Measurements from ENCODE around the gene ICE1. TPM values are rescaled to one million over a fixed set of nuclear protein-coding genes. Genes with fewer than 3 reads are reported as not detected.
"Not testable (repeated sequence)": the region's sequence is repeated elsewhere in the genome, so short reads cannot be mapped to it uniquely, and the experiment has no call there.

ICE1 gene
- total RNA-seq, 1 donor from 2014 or later = 28.3 TPM

GRCh38 chr5:5403741-5404140 is 18.7 kb upstream of the ICE1 start:
- DNase-seq (ENCODE audit: low read depth, low spot score) = no peak

DNA sequence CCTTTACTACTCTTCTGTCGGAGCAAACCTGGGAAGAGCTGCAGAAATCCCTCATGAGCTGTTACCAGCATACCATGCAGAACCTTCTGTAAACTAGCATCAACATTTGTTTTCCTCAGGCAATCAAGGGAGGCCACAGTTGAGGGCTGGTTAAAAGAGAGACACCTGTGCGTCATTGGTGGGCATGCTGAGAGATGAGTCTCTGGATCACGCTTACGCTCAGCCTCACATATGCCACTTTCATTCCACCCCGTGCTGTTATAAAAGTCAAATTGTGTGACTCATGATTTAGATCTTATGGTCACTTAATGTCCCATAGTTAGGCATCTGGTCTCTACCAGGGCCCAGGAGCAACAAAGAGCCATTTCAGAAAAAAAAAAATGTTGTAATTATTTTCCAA is 18.1 kb upstream of the ICE1 start:
- DNase-seq (ENCODE audit: low read depth, low spot score) = no peak

DNA sequence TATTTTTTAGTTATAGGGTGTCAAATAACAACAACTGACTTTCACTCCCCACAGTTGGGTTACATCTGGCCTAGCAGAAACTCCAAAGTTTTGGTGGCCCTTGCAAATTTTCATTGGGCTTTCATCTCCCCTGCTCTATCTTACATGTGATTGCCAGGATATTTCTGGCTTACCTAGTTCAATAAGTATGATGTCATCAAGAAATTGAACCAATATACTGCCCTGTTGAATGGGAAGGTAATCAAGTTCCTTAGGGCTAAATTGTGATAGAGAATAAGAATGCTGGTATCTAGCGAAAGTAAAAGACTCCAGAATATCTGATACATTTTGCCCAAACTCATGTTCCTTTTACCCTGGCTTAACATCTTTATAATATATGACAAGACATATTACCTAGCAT is 17.0 kb upstream of the ICE1 start:
- DNase-seq (ENCODE audit: low read depth, low spot score) = no peak

- DNase-seq (ENCODE audit: low read depth, low spot score) = no peak
Measured at GRCh38 chr5:5407924-5408323, 14.6 kb upstream of the ICE1 start.

DNA sequence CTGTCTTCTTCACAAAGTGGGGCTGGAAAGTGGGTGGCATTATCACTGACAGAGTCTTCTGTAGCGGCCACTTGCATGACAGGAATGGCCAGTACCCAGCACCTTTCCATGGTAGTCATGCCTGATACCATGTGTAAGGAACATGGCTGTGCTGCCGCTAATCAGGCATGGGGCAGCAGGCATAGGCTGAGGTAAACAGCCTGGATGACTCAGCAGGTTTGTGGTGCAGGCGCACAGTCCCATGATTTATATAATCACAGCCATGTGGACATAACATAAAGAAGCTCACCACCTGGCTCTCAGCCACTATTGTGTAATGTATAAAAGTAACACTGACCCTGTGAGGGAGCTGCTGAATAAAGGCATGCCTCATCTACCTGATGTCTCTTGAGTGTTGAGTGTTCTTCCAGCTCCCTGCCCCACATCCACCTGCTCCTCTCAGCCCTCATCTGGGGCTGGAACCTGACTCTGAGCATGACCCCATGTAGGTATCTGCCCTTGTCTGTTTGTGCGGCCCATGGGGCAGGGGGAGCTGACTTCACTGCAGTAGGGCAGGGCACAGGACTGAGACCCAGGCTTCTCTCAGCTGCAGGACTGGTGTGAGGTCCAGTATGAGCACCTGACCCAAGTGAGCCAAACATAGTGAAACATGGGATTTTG is 13.2 kb upstream of the ICE1 start:
- DNase-seq (ENCODE audit: low read depth, low spot score) = no peak

- not testable (repeated sequence) for DNase-seq (ENCODE audit: low read depth, low spot score)
Measured at GRCh38 chr5:5413856-5414255, 8.6 kb upstream of the ICE1 start.

DNA sequence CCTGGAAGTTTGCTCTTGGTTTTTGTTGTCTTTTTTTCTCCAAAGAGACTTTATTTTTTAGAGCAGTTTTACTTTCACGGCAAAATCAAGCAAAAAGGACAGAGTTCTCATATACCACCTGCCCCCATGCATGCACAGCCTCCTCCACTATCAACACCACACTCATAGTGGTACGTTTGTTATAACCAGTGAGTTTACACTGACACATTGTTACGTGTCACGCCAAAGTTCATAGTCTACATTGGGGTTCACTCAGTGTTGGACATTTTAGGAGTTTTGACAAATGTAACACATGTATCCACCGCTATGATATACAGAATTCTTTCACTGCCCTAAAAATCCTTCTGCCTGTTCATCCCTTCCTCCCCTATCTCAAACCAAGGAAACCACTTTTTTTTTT is 7.5 kb upstream of the ICE1 start:
- no peak for DNase-seq (ENCODE audit: low read depth, low spot score)

DNA sequence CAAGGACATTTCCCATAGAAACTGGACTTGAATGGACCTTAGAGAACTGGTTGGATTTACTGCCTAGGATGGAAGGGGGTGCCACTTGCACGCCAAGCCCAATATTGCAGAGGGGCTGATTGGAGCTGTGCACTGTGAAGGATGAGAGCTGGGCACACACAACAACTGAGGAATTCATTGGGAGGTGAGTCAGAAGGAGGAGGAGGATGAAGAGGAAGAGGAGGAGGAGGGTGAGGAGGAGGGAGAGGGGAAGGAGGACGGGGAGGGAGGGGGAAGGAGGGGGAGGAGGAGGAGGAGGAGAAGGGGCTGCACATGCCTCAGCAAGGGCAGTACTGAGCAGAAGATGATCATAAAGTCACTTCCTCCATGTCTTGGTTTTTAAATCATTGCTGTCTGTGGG is 5.7 kb upstream of the ICE1 start:
- DNase-seq (ENCODE audit: low read depth, low spot score) = no peak

- DNase-seq (ENCODE audit: low read depth, low spot score) = no peak
Measured at GRCh38 chr5:5418006-5418405, 4.5 kb upstream of the ICE1 start.

DNA sequence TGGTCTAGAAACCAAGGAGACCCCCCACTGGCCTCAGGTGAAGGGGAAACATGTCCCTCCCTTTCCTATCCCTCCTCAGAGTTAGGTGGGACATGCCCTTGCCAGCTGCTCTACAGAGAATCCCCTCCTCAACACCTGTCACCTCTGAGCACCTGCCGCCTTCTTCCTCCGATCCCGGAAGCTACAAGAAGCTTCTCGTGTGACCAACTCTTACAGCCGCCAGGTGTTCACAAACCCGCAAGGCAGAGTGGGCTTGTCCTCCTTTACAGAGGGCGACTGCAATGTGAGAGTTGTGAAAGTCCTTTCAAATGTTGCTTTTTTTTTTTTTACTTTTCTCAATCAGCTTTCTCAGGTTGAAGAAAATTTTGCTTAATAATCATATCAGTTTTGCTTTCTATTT is 3.7 kb upstream of the ICE1 start:
- DNase-seq (ENCODE audit: low read depth, low spot score) = no peak

GRCh38 chr5:5419291-5420210 is 2.9 kb upstream of the ICE1 start:
- peak; percentile 17 for DNase-seq (ENCODE audit: low read depth, low spot score)

DNA sequence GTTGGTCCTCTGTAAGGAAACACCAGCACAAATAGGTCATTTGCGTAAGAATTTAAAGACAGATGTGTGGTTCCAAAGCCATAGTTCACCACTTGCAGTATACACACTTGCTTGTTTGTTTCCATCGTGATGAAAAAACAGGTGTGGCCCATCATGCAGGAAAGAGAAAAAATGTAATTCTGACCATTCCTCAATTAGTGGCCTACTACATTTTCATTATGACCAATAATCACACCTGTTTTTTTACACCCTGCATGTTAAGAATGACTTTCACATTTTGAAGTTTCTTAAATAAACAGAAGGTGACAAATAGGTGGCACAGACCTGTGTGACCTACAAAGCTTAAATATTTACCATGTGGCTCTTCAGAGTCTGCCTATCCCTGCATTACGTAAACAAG is 2.2 kb upstream of the ICE1 start:
- DNase-seq (ENCODE audit: low read depth, low spot score) = no peak

GRCh38 chr5:5421149-5421960 is 1.1 kb upstream of the ICE1 start:
- DNase-seq (ENCODE audit: low read depth, low spot score) = no peak

DNA sequence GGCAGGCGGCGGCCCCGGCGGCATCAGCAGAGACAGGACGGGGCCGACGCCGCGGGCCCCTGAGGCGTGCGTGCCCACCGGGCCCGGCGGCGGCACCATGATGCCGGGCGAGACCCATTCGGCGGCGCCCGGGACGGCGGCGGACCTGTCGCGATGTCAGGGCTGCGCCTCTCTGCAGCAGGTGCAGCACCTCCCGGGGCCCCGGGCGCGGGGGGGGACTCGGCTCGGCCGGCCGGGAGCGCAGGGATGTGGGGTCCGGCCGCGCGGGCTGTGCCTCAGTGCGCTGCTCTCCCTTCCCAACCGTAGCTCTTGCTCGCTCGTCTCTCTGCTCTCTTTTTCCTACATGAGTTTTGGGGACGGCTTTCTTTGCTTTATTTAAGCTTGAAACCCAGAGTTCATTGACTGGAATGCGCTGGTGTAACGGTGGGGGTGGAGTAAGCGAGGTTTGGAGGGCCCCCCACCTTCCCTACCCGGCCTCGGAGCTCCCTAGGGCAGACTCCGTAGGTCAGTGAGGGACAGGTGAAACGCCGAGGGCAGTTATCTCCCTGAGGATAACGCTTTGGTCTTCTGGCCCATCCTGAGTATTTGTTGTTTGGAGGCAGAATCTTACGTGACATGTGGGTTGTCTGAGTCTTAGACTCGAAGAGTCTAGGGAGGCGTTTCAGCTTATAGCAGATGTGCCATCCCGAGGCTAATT is 490 bp downstream of the ICE1 start:
- no peak for DNase-seq (ENCODE audit: low read depth, low spot score)

- no peak for DNase-seq (ENCODE audit: low read depth, low spot score)
Measured at GRCh38 chr5:5423586-5423985, 1.1 kb downstream of the ICE1 start.

- peak; percentile 33 for DNase-seq (ENCODE audit: low read depth, low spot score)
Measured at GRCh38 chr5:5424736-5425135, 2.3 kb downstream of the ICE1 start.

- DNase-seq (ENCODE audit: low read depth, low spot score) = no peak
Measured at GRCh38 chr5:5430136-5430535, 7.7 kb downstream of the ICE1 start.

GRCh38 chr5:5432020-5432707 is 9.7 kb downstream of the ICE1 start:
- DNase-seq (ENCODE audit: low read depth, low spot score) = no peak

- DNase-seq (ENCODE audit: low read depth, low spot score) = no peak
Measured at GRCh38 chr5:5436203-5436760, 13.8 kb downstream of the ICE1 start.
